Glutamatergic neuron (in vitro differentiated cells): ENCODE data around the gene IST1. TPM values are rescaled to one million over a fixed set of nuclear protein-coding genes. Genes with fewer than 3 reads are reported as not detected.

Source experiments
- DNase-seq: peaks from one replicate; pipeline ENCODE4 v3.0.0; 2022
- H3K27ac Mint-ChIP-seq: one replicate; pipeline ENCODE4 v1.8.0; 2020; ENCODE audit warnings: mild to moderate bottlenecking, mixed read lengths, inconsistent platforms; ENCODE audit not compliant: unreplicated experiment
- H3K27me3 Mint-ChIP-seq: one replicate; pipeline ENCODE4 v1.8.0; 2020; ENCODE audit warnings: mild to moderate bottlenecking, moderate library complexity, mixed read lengths, inconsistent platforms; ENCODE audit not compliant: unreplicated experiment
- H3K36me3 Mint-ChIP-seq: one replicate; pipeline ENCODE4 v1.8.0; 2020; ENCODE audit warnings: mild to moderate bottlenecking, mixed read lengths, inconsistent platforms; ENCODE audit not compliant: unreplicated experiment
- H3K4me1 Mint-ChIP-seq: one replicate; pipeline ENCODE4 v1.8.0; 2020; ENCODE audit warnings: mild to moderate bottlenecking, low read depth, mixed read lengths, inconsistent platforms; ENCODE audit not compliant: unreplicated experiment
- H3K4me3 Mint-ChIP-seq: one replicate; pipeline ENCODE4 v1.8.0; 2020; ENCODE audit warnings: mild to moderate bottlenecking, mixed read lengths, inconsistent platforms; ENCODE audit not compliant: unreplicated experiment
- H3K9me3 Mint-ChIP-seq: one replicate; pipeline ENCODE4 v1.8.0; 2020; ENCODE audit warnings: mild to moderate bottlenecking, moderate library complexity, mixed read lengths, inconsistent platforms; ENCODE audit not compliant: unreplicated experiment
- total RNA-seq: library from RNA; stranded (reverse); fragmentation: NEBNext Ultra II Directional; extraction: Animal tissue kit (Norgen Biotek cat#: 25700); gene quantifications from one replicate; pipeline ENCODE4 v1.2.1, GENCODE V29; 2021; ENCODE audit not compliant: unreplicated experiment
- TF ChIP-seq, protein P1 (sequence below): fragments of 200-600 bp; sonication (generic); IDR thresholded peaks from one replicate; pipeline ENCODE4 v1.5.0; 2021; ENCODE audit not compliant: partially characterized antibody, unreplicated experiment

IST1 gene
- total RNA-seq, 1 donor from 2014 or later, result 271 TPM

DNA sequence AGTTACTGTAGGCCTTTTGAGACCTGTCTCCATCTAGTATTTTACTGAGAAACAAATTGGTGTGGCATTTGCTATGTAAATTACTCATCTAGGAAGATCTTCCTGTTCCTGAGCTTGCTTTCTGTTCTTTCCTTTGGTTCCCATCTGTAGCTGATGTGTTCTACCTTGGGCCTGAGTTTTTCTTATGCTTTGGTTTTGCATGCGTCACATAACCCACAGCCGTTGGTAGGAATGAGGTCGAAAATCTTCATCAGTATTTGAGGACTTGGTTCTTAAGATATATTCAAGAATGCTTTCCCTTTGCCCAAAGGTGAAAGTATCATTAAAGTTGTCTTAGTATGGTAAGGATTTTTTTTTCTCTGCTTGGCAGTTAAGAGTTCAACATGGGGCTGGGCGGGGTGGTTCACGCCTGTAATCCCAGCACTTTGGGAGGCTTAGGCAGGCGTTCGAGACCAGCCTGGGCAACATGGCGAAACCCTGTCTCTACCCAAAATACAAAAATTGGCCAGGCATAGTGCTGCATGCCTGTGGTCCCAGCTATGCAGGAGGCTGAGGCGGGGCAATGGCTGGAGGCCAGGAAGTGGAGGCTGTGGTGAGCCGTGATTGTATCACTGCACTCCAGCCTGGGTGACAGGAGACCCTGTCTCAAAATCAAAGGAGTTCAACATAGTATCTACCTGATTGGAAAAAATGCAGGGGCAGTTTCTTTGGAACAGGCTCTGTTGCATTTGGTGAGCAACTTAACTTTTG lies 28.8 kb downstream of the IST1 start:
- TF ChIP-seq, protein P1, sequence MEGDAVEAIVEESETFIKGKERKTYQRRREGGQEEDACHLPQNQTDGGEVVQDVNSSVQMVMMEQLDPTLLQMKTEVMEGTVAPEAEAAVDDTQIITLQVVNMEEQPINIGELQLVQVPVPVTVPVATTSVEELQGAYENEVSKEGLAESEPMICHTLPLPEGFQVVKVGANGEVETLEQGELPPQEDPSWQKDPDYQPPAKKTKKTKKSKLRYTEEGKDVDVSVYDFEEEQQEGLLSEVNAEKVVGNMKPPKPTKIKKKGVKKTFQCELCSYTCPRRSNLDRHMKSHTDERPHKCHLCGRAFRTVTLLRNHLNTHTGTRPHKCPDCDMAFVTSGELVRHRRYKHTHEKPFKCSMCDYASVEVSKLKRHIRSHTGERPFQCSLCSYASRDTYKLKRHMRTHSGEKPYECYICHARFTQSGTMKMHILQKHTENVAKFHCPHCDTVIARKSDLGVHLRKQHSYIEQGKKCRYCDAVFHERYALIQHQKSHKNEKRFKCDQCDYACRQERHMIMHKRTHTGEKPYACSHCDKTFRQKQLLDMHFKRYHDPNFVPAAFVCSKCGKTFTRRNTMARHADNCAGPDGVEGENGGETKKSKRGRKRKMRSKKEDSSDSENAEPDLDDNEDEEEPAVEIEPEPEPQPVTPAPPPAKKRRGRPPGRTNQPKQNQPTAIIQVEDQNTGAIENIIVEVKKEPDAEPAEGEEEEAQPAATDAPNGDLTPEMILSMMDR, result no peak

DNA sequence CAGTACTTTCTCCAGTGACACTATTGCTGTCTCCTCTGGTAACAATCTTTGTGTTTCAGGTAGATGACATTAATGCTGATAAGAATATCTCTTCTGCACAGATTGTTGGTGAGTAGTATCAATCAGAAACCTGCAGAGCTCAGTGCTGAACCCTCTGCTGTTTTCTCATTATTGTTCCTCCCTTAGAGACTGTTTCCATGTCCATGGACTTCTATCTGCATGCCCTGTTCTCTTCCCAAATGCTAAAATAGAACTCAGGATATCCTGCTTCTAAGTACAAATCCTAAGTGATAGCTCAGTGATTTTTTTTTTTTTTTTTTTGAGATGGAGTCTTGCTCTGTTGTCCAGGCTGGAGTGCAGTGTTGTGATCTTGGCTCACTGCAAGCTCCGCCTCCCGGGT lies 29.4 kb downstream of the IST1 start:
- H3K9me3 Mint-ChIP-seq, result no peaks in the 10 kb centered on the region
- H3K27me3 Mint-ChIP-seq, result peaks cover 1% of the 10 kb centered on the region
- H3K4me3 Mint-ChIP-seq, result no peak overlapping the region
- H3K27ac Mint-ChIP-seq, result no peak overlapping the region
- no peaks in the 10 kb centered on the region for H3K36me3 Mint-ChIP-seq
- no peak for DNase-seq
- TF ChIP-seq, protein P1, result no peak
- H3K4me1 Mint-ChIP-seq, result peaks cover 2% of the 10 kb centered on the region

More for the DNA sequence above, 28.8 kb downstream of the IST1 start:
- no peak overlapping the region for H3K27ac Mint-ChIP-seq
- no peak overlapping the region for H3K4me3 Mint-ChIP-seq
- H3K4me1 Mint-ChIP-seq, result peaks cover 2% of the 10 kb centered on the region
- DNase-seq, result no peak
- H3K27me3 Mint-ChIP-seq, result peaks cover 1% of the 10 kb centered on the region
- H3K9me3 Mint-ChIP-seq, result no peaks in the 10 kb centered on the region
- no peaks in the 10 kb centered on the region for H3K36me3 Mint-ChIP-seq

GRCh38 chr16:71927383-71927782 lies 32.1 kb downstream of the IST1 start:
- Mint-ChIP-seq H3K27me3 (peaks cover 1% of the 10 kb centered on the region), H3K4me1 (peaks cover 2% of the 10 kb centered on the region), H3K27ac (no peak overlapping the region), H3K9me3 (no peaks in the 10 kb centered on the region), H3K36me3 (no peaks in the 10 kb centered on the region), H3K4me3 (no peak overlapping the region)
- TF ChIP-seq, protein P1, result no peak
- no peak for DNase-seq

- no peaks in the 10 kb centered on the region for H3K36me3 Mint-ChIP-seq
- H3K4me3 Mint-ChIP-seq, result no peak overlapping the region
Measured at GRCh38 chr16:71927787-71928186, 32.5 kb downstream of the IST1 start.

DNA sequence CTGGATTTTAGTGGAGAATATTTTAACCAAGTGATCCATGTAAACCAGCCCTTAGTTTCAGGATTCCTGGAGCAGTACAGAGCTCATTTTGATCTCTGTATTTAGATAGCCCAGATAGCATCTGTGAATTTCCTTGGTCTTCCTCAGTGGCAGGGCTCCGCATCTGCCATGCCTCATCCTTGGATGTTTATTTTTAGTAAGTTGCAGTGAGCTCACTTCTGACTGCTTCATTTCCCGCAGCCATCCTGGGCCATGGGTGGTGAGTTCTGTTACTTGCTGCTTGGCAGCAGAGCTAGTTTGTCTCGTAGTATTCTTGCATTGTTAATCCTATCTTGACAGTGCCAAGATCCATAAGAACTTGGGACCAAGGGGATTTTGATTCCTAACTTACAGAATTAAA lies 33.7 kb downstream of the IST1 start:
- Mint-ChIP-seq H3K4me1 (peaks cover 2% of the 10 kb centered on the region), H3K27me3 (peaks cover 1% of the 10 kb centered on the region), H3K36me3 (no peaks in the 10 kb centered on the region), H3K9me3 (no peaks in the 10 kb centered on the region), H3K27ac (no peak overlapping the region), H3K4me3 (no peak overlapping the region)
- no peak for DNase-seq
- TF ChIP-seq, protein P1, result no peak

More at GRCh38 chr16:71927787-71928186, 32.5 kb downstream of the IST1 start:
- TF ChIP-seq, protein P1, result no peak
- H3K27me3 Mint-ChIP-seq, result peaks cover 1% of the 10 kb centered on the region
- peaks cover 2% of the 10 kb centered on the region for H3K4me1 Mint-ChIP-seq
- DNase-seq, result no peak
- H3K27ac Mint-ChIP-seq, result no peak overlapping the region
- no peaks in the 10 kb centered on the region for H3K9me3 Mint-ChIP-seq
